HepG2 (cell line): Measurements from ENCODE around the gene GADD45B. TPM values are rescaled to one million over a fixed set of nuclear protein-coding genes. Genes with fewer than 3 reads are reported as not detected.

Experiments
- ARNTL ChIP-seq: sonication (generic); formaldehyde crosslinking; IDR thresholded peaks from 2 replicates; pipeline ENCODE4 v1.4.0; 2020; ENCODE audit warnings: mild to moderate bottlenecking, missing genetic modification reagents
- CEBPG ChIP-seq: IDR thresholded peaks from 2 replicates; pipeline ENCODE4 v1.6.1; 2016
- CENPX ChIP-seq: sonication (generic); formaldehyde crosslinking; IDR thresholded peaks from 2 replicates; pipeline ENCODE4 v1.9.0; 2021; ENCODE audit warnings: mild to moderate bottlenecking, missing genetic modification reagents, moderate library complexity
- DR1 ChIP-seq: sonication (generic); formaldehyde crosslinking; IDR thresholded peaks from 2 replicates; pipeline ENCODE4 v1.8.0; 2021; ENCODE audit warnings: mild to moderate bottlenecking, missing genetic modification reagents, inconsistent platforms
- EZH2 ChIP-seq: conservative IDR thresholded peaks from 2 replicates; pipeline ENCODE4 v1.6.1; 2012; ENCODE audit warnings: mild to moderate bottlenecking, low read depth, low read length, moderate library complexity
- MAF1 ChIP-seq: sonication (generic); formaldehyde crosslinking; IDR thresholded peaks from 2 replicates; pipeline ENCODE4 v1.5.0; 2020; ENCODE audit warnings: missing genetic modification reagents, borderline replicate concordance
- MEIS1 ChIP-seq: sonication (generic); formaldehyde crosslinking; IDR thresholded peaks from 2 replicates; pipeline ENCODE4 v1.9.0; 2021; ENCODE audit warnings: mild to moderate bottlenecking, missing genetic modification reagents, moderate library complexity, borderline replicate concordance
- RORA ChIP-seq: sonication (generic); formaldehyde crosslinking; IDR thresholded peaks from 2 replicates; pipeline ENCODE4 v1.5.0; 2020; ENCODE audit warnings: mild to moderate bottlenecking, missing genetic modification reagents, moderate library complexity
- SETDB1 ChIP-seq: sonication (generic); formaldehyde crosslinking; IDR thresholded peaks from 2 replicates; pipeline ENCODE4 v1.5.1; 2020; ENCODE audit warnings: missing genetic modification reagents, mild to moderate bottlenecking, borderline replicate concordance
- SMARCC2 ChIP-seq: fragments of 450-650 bp; IDR thresholded peaks from 2 replicates; pipeline ENCODE4 v1.6.1; 2017; ENCODE audit warnings: antibody characterized with exemption, mild to moderate bottlenecking
- U2AF1 ChIP-seq: fragments of 200-400 bp; formaldehyde crosslinking; optimal IDR thresholded peaks from 2 replicates; pipeline ENCODE3; 2017; ENCODE audit warnings: mild to moderate bottlenecking, low read depth, low read length
- ZBTB20 ChIP-seq: sonication (generic); formaldehyde crosslinking; IDR thresholded peaks from 2 replicates; pipeline ENCODE4 v1.8.1; 2023; ENCODE audit warnings: missing genetic modification reagents, low read depth, mild to moderate bottlenecking, borderline replicate concordance
- ZFP36L2 ChIP-seq: sonication (generic); formaldehyde crosslinking; IDR thresholded peaks from 2 replicates; pipeline ENCODE4 v1.4.0; 2020; ENCODE audit warnings: missing genetic modification reagents
- ZNF136 ChIP-seq: sonication (generic); formaldehyde crosslinking; IDR thresholded peaks from 2 replicates; pipeline ENCODE4 v1.8.1; 2022; ENCODE audit warnings: low read depth, mild to moderate bottlenecking, moderate library complexity, missing genetic modification reagents
- ZNF225 ChIP-seq: sonication (generic); formaldehyde crosslinking; IDR thresholded peaks from 2 replicates; pipeline ENCODE4 v1.4.0; 2020; ENCODE audit warnings: mild to moderate bottlenecking, missing genetic modification reagents
- ZNF343 ChIP-seq: sonication (generic); formaldehyde crosslinking; IDR thresholded peaks from 2 replicates; pipeline ENCODE4 v1.4.0; 2020; ENCODE audit warnings: mild to moderate bottlenecking, missing genetic modification reagents
- ZNF350 ChIP-seq: sonication (generic); formaldehyde crosslinking; IDR thresholded peaks from 2 replicates; pipeline ENCODE4 v1.4.0; 2020; ENCODE audit warnings: mild to moderate bottlenecking, low read depth, missing genetic modification reagents, borderline replicate concordance
- ZNF605 ChIP-seq: sonication (generic); formaldehyde crosslinking; IDR thresholded peaks from 2 replicates; pipeline ENCODE4 v1.8.0; 2022; ENCODE audit warnings: mild to moderate bottlenecking, missing genetic modification reagents
- ZSCAN31 ChIP-seq: sonication (generic); formaldehyde crosslinking; IDR thresholded peaks from 2 replicates; pipeline ENCODE4 v1.5.0; 2020; ENCODE audit warnings: low read depth, mild to moderate bottlenecking, missing genetic modification reagents
- polyA plus RNA-seq, 8 experiments: library from polyadenylated mRNA; depleted of rRNA in 3 of 8; stranded (reverse) in 7 of 8; unstranded in 1 of 8; fragments of >200 nt; fragmentation: Illumina TruSeq in 4 of 8; extraction: Trizol in 4 of 8; gene quantifications; 2 replicates each; pipeline versions ENCODE4 v1.2.1 to v1.2.3, GENCODE V29; 2011 to 2016; ENCODE audit warnings: low read depth in 4 of 8, missing spikeins in 1 of 8, mixed read lengths in 1 of 8; ENCODE audit not compliant: insufficient read depth in 1 of 8
- total RNA-seq, 5 experiments: library from RNA; depleted of rRNA; stranded (reverse); fragments of >200 nt; fragmentation: Illumina TruSeq; extraction: Trizol; gene quantifications; 2 replicates each; pipeline ENCODE4 v1.2.3, GENCODE V29; 2016; ENCODE audit warnings: low read depth in 1 of 5
- TF ChIP-seq, protein P1 (sequence below): sonication (generic); formaldehyde crosslinking; IDR thresholded peaks from 2 replicates; pipeline ENCODE4 v1.4.0; 2020; ENCODE audit warnings: missing genetic modification reagents
- TF ChIP-seq, protein P2 (sequence below): sonication (generic); formaldehyde crosslinking; IDR thresholded peaks from 2 replicates; pipeline ENCODE4 v1.8.0; 2022; ENCODE audit warnings: missing genetic modification reagents, mild to moderate bottlenecking, inconsistent platforms, borderline replicate concordance
- TF ChIP-seq, protein P3 (sequence below): sonication (generic); formaldehyde crosslinking; IDR thresholded peaks from 2 replicates; pipeline ENCODE4 v1.8.1; 2023; ENCODE audit warnings: mild to moderate bottlenecking, missing genetic modification reagents, borderline replicate concordance
- TF ChIP-seq, protein P4 (sequence below): sonication (generic); formaldehyde crosslinking; IDR thresholded peaks from 2 replicates; pipeline ENCODE4 v1.4.0; 2020; ENCODE audit warnings: mild to moderate bottlenecking, missing genetic modification reagents, borderline replicate concordance
- TF ChIP-seq, protein P5 (sequence below): sonication (generic); formaldehyde crosslinking; IDR thresholded peaks from 2 replicates; pipeline ENCODE4 v1.4.0; 2020; ENCODE audit warnings: missing genetic modification reagents, mild to moderate bottlenecking, borderline replicate concordance

The GADD45B gene
- total and polyA plus RNA-seq, 2 of the 13 experiments (the other 11 are each of a cell fraction or from before 2014, with no cell fraction given), result 4.6 to 34.1 TPM

DNA sequence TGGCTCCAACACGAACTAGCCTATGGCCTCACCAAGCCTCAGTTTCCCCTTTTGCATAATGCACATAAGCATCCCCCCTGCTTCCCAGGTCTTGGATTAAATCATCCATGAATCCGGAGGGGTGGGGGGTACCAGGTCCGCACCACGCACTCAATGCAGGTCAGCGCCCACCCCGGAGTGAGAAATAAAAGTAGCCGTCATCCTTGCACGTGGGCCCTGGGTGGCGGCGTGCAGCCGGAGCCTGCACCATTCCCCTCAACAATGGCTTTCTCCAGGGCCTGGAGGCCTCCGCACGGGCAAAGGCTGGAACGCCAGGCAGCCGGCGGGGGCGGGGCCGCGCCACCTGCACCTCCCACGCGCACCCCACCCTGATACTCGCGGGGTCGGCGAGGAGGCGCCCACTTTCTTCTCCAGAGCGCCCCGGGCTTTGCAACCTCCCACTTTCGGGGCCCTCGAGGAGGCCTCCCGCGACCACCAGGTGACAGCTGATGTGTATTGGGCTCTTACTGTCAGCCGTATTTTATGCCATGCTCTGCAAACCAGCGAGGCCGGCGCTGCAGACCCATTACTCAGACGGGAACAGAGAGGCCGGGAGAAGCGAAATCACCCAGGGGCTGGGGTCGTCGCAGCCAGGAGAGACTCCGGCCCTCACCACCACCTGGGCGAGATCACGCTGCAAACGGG lies 767 bp upstream of the GADD45B start (continued):
- TF ChIP-seq EZH2 (no peak), ZSCAN31 (CRISPR knock-in tag) (no peak), ZNF136 (no peak), SMARCC2 (no peak), ZNF605 (no peak), ZNF225 (no peak), DR1 (no peak), ZFP36L2 (CRISPR knock-in tag) (no peak), ZBTB20 (CRISPR knock-in tag) (no peak), RORA (CRISPR knock-in tag) (no peak), SETDB1 (CRISPR knock-in tag) (no peak), MAF1 (CRISPR knock-in tag) (0 out of 2 replicates have a peak, but pooled peaks have one; percentile 57), U2AF1 (peak; percentile 8), CENPX (CRISPR knock-in tag) (no peak), ZNF343 (CRISPR knock-in tag) (0 out of 2 replicates have a peak, but pooled peaks have one; percentile 13), MEIS1 (CRISPR knock-in tag) (0 out of 2 replicates have a peak, but pooled peaks have one; percentile 13), ZNF350 (CRISPR knock-in tag) (no peak), CEBPG (CRISPR knock-in tag) (no peak), ARNTL (CRISPR knock-in tag) (no peak; the same call in 1 of the 2 replicates)
- TF ChIP-seq, protein P1, sequence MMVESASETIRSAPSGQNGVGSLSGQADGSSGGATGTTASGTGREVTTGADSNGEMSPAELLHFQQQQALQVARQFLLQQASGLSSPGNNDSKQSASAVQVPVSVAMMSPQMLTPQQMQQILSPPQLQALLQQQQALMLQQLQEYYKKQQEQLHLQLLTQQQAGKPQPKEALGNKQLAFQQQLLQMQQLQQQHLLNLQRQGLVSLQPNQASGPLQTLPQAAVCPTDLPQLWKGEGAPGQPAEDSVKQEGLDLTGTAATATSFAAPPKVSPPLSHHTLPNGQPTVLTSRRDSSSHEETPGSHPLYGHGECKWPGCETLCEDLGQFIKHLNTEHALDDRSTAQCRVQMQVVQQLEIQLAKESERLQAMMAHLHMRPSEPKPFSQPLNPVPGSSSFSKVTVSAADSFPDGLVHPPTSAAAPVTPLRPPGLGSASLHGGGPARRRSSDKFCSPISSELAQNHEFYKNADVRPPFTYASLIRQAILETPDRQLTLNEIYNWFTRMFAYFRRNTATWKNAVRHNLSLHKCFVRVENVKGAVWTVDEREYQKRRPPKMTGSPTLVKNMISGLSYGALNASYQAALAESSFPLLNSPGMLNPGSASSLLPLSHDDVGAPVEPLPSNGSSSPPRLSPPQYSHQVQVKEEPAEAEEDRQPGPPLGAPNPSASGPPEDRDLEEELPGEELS (CRISPR knock-in tag), result peak; percentile 25; the same call in 1 of the 2 replicates
- TF ChIP-seq, protein P2, sequence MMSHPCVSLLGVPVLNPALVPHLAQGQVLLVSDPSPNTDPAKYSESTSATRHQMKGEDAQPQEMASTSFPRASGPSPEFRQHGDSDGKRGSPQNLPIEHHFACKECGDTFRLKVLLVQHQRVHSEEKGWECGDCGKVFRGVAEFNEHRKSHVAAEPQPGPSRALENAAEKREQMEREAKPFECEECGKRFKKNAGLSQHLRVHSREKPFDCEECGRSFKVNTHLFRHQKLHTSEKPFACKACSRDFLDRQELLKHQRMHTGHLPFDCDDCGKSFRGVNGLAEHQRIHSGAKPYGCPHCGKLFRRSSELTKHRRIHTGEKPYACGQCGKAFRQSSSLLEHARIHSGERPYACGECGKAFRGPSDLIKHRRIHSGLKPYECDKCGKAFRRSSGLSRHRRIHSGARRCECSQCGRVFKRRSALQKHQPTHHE, result no peak
- TF ChIP-seq, protein P3, sequence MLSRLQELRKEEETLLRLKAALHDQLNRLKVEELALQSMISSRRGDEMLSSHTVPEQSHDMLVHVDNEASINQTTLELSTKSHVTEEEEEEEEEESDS (CRISPR knock-in tag), result no peak
- TF ChIP-seq, protein P4, sequence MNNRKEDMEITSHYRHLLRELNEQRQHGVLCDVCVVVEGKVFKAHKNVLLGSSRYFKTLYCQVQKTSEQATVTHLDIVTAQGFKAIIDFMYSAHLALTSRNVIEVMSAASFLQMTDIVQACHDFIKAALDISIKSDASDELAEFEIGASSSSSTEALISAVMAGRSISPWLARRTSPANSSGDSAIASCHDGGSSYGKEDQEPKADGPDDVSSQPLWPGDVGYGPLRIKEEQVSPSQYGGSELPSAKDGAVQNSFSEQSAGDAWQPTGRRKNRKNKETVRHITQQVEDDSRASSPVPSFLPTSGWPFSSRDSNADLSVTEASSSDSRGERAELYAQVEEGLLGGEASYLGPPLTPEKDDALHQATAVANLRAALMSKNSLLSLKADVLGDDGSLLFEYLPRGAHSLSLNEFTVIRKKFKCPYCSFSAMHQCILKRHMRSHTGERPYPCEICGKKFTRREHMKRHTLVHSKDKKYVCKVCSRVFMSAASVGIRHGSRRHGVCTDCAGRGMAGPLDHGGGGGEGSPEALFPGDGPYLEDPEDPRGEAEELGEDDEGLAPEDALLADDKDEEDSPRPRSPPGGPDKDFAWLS (CRISPR knock-in tag), result no peak
- TF ChIP-seq, protein P5, sequence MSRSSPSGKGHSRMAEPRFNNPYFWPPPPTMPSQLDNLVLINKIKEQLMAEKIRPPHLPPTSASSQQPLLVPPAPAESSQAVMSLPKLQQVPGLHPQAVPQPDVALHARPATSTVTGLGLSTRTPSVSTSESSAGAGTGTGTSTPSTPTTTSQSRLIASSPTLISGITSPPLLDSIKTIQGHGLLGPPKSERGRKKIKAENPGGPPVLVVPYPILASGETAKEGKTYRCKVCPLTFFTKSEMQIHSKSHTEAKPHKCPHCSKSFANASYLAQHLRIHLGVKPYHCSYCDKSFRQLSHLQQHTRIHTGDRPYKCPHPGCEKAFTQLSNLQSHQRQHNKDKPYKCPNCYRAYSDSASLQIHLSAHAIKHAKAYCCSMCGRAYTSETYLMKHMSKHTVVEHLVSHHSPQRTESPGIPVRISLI (CRISPR knock-in tag), result no peak
